ENCODE measurements around the gene RNGTT. TPM values are rescaled to one million over a fixed set of nuclear protein-coding genes. Genes with fewer than 3 reads are reported as not detected.
A peak's percentile ranks its signal among the peaks of the same experiment; 100 is the strongest.

RNGTT gene
- total RNA-seq, 4 donors from 2014 or later: 12.2 to 17.5 (median 14.6) TPM

GRCh38 chr6:88586371-88587149 lies 376.9 kb downstream of the RNGTT start:
- no peak overlapping the region for H3K4me3 ChIP-seq
- TF ChIP-seq EP300 (IDR thresholded peaks at IDR 0.05) (no peak), POLR2AphosphoS5 (IDR thresholded peaks at IDR 0.05) (peak; percentile 36)
- H3K9me3 ChIP-seq: peaks cover 0 to 14% (median 0%) of the 10 kb centered on the region in 3 donors
- H3K36me3 ChIP-seq: no peaks in the 10 kb centered on the region
- WGBS, 2 donors (ENCODE audit: low coverage in 1 of 2): 20 to 35% methylated on average over 2 to 13 of the region's 23 CpGs
- H3K27me3 ChIP-seq: peaks cover 18% of the 10 kb centered on the region
- peaks cover 0 to 15% (median 0%) of the 10 kb centered on the region in 3 donors for H3K4me1 ChIP-seq
- peak; percentile 40 for ATAC-seq
- H3K27ac ChIP-seq: no peak overlapping the region

GRCh38 chr6:88585276-88585692 lies 378.1 kb downstream of the RNGTT start:
- H3K4me3 ChIP-seq: no peak overlapping the region
- peaks cover 0 to 14% (median 0%) of the 10 kb centered on the region in 3 donors for H3K9me3 ChIP-seq
- peaks cover 18% of the 10 kb centered on the region for H3K27me3 ChIP-seq
- H3K4me1 ChIP-seq: peaks cover 0 to 15% (median 0%) of the 10 kb centered on the region in 3 donors
- ATAC-seq: no peak
- TF ChIP-seq CTCF (IDR thresholded peaks at IDR 0.05) (no peak), EP300 (IDR thresholded peaks at IDR 0.05) (no peak), POLR2AphosphoS5 (IDR thresholded peaks at IDR 0.05) (no peak), POLR2A (IDR thresholded peaks at IDR 0.05) (no peak)
- H3K36me3 ChIP-seq: no peaks in the 10 kb centered on the region
- WGBS, 2 donors (ENCODE audit: low coverage in 1 of 2): 60 to 69% methylated on average over 4 to 7 of the region's 9 CpGs
- H3K27ac ChIP-seq: no peak overlapping the region

- Histone ChIP-seq H3K27ac (no peak overlapping the region), H3K9me3 (peaks cover 0 to 14% (median 0%) of the 10 kb centered on the region in 3 donors), H3K4me3 (no peak overlapping the region), H3K36me3 (no peaks in the 10 kb centered on the region), H3K4me1 (peaks cover 0 to 15% (median 0%) of the 10 kb centered on the region in 3 donors), H3K27me3 (peaks cover 18% of the 10 kb centered on the region)
- 68% methylated on average over 9 of the region's 10 CpGs for WGBS, 2 donors (ENCODE audit: low coverage in 1 of 2)
- TF ChIP-seq CTCF (IDR thresholded peaks at IDR 0.05) (no peak), POLR2A (IDR thresholded peaks at IDR 0.05) (no peak), POLR2AphosphoS5 (IDR thresholded peaks at IDR 0.05) (no peak), EP300 (IDR thresholded peaks at IDR 0.05) (no peak)
- no peak for ATAC-seq
Observed at GRCh38 chr6:88584581-88585275, 378.7 kb downstream of the RNGTT start.

- ATAC-seq: no peak
- 34 to 57% methylated on average over 2 of the region's 2 CpGs for WGBS, 2 donors (ENCODE audit: low coverage in 1 of 2)
- no peaks in the 10 kb centered on the region for H3K27me3 ChIP-seq
- no peaks in the 10 kb centered on the region for H3K4me1 ChIP-seq
- H3K27ac ChIP-seq: no peak overlapping the region
- no peak overlapping the region for H3K4me3 ChIP-seq
- TF ChIP-seq CTCF (IDR thresholded peaks at IDR 0.05) (no peak), POLR2AphosphoS5 (IDR thresholded peaks at IDR 0.05) (no peak), POLR2A (IDR thresholded peaks at IDR 0.05) (no peak), EP300 (IDR thresholded peaks at IDR 0.05) (no peak)
- peaks cover 0 to 4% (median 0%) of the 10 kb centered on the region in 3 donors for H3K9me3 ChIP-seq
- no peaks in the 10 kb centered on the region for H3K36me3 ChIP-seq
Observed at GRCh38 chr6:88577461-88577860, 386.0 kb downstream of the RNGTT start.

GRCh38 chr6:88575536-88575935 lies 387.9 kb downstream of the RNGTT start:
- ATAC-seq: no peak

More at GRCh38 chr6:88575536-88575935, 387.9 kb downstream of the RNGTT start:
- no peak overlapping the region for H3K27ac ChIP-seq
- no peak overlapping the region for H3K4me3 ChIP-seq
- no peaks in the 10 kb centered on the region for H3K27me3 ChIP-seq
- no peaks in the 10 kb centered on the region for H3K4me1 ChIP-seq
- no peaks in the 10 kb centered on the region for H3K9me3 ChIP-seq
- H3K36me3 ChIP-seq: no peaks in the 10 kb centered on the region
- TF ChIP-seq CTCF (IDR thresholded peaks at IDR 0.05) (no peak), POLR2AphosphoS5 (IDR thresholded peaks at IDR 0.05) (no peak), POLR2A (IDR thresholded peaks at IDR 0.05) (no peak), EP300 (IDR thresholded peaks at IDR 0.05) (no peak)
- WGBS, 2 donors (ENCODE audit: low coverage in 1 of 2): 72% methylated on average over 5 of the region's 6 CpGs; no CpG with 5 or more reads in 1 of the 2 donors
